AG04450 (cell line): ENCODE results near the gene PSMB11. TPM values are rescaled to one million over a fixed set of nuclear protein-coding genes. Genes with fewer than 3 reads are reported as not detected.

Experiments used
- CTCF ChIA-PET: fragments of 300-600, 350-600 bp; formaldehyde crosslinking; extraction: SDS; loops from one replicate; lab custom pipeline; 2022; ENCODE audit warnings: antibody characterized with exemption, inconsistent platforms; lab: Charles Lee
- POLR2A ChIA-PET: fragments of 350-600 bp; formaldehyde crosslinking; extraction: SDS; loops from one replicate; lab custom pipeline; 2021; ENCODE audit warnings: antibody characterized with exemption, inconsistent platforms; lab: Yijun Ruan, JAX
- DNase-seq: peaks from one replicate; pipeline ENCODE4 v3.0.0-alpha.2; 2011; ENCODE audit warnings: low read depth, low spot score
- H3K27ac ChIP-seq: one replicate; pipeline ENCODE4 v1.5.1; 2012; ENCODE audit warnings: low read depth, low read length, control low read depth
- H3K27me3 ChIP-seq: one replicate; pipeline ENCODE4 v1.6.0; 2012; ENCODE audit warnings: low read length; ENCODE audit not compliant: control insufficient read depth, insufficient read depth
- H3K4me3 ChIP-seq: 2 replicates; pipeline ENCODE4 v1.5.1; 2011; ENCODE audit warnings: mild to moderate bottlenecking, low read depth, low read length, control low read depth
- H3K9me3 ChIP-seq: 2 replicates; pipeline ENCODE4 v1.5.1; 2012; ENCODE audit warnings: low read length; ENCODE audit not compliant: control insufficient read depth, insufficient read depth
- polyA plus RNA-seq: library from polyadenylated mRNA; depleted of rRNA; stranded (reverse); fragments of >200 nt; gene quantifications from 2 replicates; pipeline ENCODE4 v1.2.3, GENCODE V29; 2011
- TF ChIP-seq, protein P1 (sequence below): IDR thresholded peaks from 2 replicates; pipeline ENCODE4 v1.5.1; 2011; ENCODE audit warnings: low read depth, low read length, control low read depth, inconsistent platforms

The PSMB11 gene
- polyA plus RNA-seq, 1 experiment = not detected

DNA sequence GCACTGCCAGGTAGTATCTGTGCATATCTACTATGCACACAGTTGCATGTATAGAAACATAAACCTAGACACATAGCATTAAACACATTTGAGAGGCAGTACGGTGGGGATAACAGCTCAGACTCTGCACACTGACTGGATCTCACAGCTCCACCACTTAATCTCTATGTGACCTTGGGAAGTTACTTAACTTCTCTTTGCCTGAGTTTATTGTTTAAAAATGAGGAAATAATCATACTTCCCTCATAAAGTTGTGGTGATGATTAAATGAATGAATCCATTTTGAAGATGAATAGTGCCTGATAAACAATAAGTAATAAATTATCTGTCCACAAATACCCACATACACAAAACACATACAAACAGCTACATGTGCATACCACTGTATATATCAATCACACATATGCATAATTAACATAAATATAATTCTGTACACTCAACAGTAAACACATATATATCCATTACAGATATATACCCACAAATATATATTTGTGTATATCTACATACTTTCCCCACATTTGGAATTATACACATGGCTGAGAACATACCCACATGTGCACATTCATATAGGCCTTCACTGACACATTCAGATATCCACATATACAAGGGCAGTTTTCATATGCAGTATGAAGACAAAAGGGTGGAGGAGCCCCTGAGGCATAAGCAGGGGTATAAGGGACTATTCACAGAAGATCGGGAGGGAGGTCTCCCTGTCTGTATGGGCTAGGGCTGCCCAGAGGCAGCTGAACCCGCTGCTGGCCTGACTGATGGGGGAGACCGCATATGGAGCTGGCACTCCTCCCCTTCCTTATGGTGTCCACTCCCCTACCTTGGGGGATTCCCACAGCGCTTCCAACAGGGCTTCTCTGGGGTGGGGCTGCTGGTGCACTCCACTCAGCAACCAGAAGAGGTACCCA is 9.4 kb downstream of the PSMB11 start:
- TF ChIP-seq, protein P1, sequence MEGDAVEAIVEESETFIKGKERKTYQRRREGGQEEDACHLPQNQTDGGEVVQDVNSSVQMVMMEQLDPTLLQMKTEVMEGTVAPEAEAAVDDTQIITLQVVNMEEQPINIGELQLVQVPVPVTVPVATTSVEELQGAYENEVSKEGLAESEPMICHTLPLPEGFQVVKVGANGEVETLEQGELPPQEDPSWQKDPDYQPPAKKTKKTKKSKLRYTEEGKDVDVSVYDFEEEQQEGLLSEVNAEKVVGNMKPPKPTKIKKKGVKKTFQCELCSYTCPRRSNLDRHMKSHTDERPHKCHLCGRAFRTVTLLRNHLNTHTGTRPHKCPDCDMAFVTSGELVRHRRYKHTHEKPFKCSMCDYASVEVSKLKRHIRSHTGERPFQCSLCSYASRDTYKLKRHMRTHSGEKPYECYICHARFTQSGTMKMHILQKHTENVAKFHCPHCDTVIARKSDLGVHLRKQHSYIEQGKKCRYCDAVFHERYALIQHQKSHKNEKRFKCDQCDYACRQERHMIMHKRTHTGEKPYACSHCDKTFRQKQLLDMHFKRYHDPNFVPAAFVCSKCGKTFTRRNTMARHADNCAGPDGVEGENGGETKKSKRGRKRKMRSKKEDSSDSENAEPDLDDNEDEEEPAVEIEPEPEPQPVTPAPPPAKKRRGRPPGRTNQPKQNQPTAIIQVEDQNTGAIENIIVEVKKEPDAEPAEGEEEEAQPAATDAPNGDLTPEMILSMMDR = no peak
- H3K27ac ChIP-seq = no peak overlapping the region
- POLR2A ChIA-PET = interaction anchor here (1.1 to 1.2 kb wide), 2 partner anchors 44 to 45 kb away, joined by 3 to 4 read pairs; no protein-coding TSS in a partner anchor
- DNase-seq = no peak
- CTCF ChIA-PET = interaction anchor here (2.4 to 12.0 kb wide), 2 partner anchors 17 to 64 kb away, joined by 9 to 262 read pairs; no protein-coding TSS in a partner anchor
- no peak overlapping the region for H3K4me3 ChIP-seq
- H3K9me3 ChIP-seq = peaks cover 3% of the 10 kb centered on the region; the same call in 1 of the 2 replicates
- H3K27me3 ChIP-seq = no peaks in the 10 kb centered on the region

DNA sequence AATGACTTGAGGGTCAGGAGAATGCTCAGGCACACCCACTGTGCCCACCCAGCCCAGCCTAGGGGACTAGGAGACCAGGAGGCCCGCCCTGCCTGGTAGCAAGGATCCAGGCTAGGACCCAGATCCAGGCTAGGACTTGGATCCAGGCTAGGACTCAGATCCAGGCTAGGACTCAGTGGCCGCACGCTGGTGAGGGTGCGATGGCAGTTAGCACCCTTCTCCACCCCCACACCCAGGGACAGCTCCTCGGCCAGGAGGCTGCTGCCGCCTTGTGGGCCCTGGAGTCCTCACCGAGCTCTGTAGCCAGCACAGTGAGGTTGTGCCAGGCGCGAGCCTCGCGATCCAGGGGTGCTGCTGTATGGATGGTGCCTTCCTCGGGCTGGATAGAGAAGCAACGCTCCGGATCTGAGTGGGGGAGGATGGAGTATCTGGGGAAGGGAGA is 10.2 kb downstream of the PSMB11 start:
- Histone ChIP-seq H3K9me3 (peaks cover 3% of the 10 kb centered on the region; the same call in 1 of the 2 replicates), H3K4me3 (no peak overlapping the region), H3K27me3 (no peaks in the 10 kb centered on the region), H3K27ac (no peak overlapping the region)
- CTCF ChIA-PET = interaction anchor here (2.4 to 12.0 kb wide), 2 partner anchors 17 to 65 kb away, joined by 9 to 262 read pairs; no protein-coding TSS in a partner anchor
- POLR2A ChIA-PET = interaction anchor here (0.6 to 1.1 kb wide), 2 partner anchors 22 to 45 kb away, joined by 3 read pairs; no protein-coding TSS in a partner anchor
- TF ChIP-seq, protein P1 = no peak
- no peak for DNase-seq

DNA sequence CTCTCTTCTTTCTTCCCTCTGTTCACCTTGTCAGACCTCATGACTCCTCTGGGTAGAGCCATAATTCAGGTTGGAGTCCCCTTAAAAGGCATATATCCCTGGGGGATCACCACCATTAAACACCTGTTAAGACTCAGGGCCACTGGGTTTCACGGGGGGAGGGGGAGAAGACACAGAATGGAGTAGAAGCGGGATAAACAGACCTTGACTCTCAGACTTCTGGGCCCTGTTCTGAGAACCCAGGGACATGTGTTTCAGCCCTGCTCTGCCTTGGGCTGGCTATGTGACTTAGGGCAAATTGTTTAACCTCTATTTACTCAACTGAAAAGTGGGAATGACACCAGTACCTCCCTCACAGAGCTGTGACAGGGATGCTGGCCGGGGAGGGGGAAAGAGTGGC is 10.7 kb downstream of the PSMB11 start:
- POLR2A ChIA-PET = interaction anchor here (0.6 to 1.1 kb wide), 2 partner anchors 23 to 46 kb away, joined by 3 read pairs; no protein-coding TSS in a partner anchor
- CTCF ChIA-PET = interaction anchor here (2.4 to 12.0 kb wide), 2 partner anchors 16 to 66 kb away, joined by 9 to 262 read pairs; no protein-coding TSS in a partner anchor
- H3K4me3 ChIP-seq = no peak overlapping the region
- no peak overlapping the region for H3K27ac ChIP-seq
- TF ChIP-seq, protein P1 = no peak
- no peaks in the 10 kb centered on the region for H3K27me3 ChIP-seq
- DNase-seq = no peak
- peaks cover 3% of the 10 kb centered on the region; the same call in 1 of the 2 replicates for H3K9me3 ChIP-seq

DNA sequence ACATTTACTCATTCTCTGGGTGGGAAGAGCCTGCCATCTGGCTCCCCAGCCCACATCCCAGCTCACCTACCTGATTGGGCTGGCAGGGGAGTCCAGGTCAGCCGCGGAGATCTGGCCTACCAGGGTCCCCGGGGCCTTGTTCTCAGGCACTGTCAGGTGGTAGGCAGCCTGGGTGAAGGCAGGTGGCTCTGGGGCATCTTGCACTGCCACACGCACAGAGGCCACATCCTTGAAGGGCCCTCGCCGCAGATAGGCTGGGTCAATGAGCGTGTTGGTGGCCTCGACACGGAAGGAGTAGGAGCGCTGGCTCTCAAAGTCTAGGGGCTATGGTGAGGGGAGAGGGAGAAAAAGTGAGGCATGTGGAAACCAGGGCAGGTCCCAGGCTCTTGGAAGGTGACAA is 11.4 kb downstream of the PSMB11 start:
- ChIA-PET POLR2A (no interaction called here), CTCF (interaction anchor here (12.0 kb wide), 1 partner anchor 67 kb away, joined by 262 read pairs; no protein-coding TSS in a partner anchor)
- Histone ChIP-seq H3K9me3 (peaks cover under 1% of the 10 kb centered on the region; the same call in 1 of the 2 replicates), H3K27ac (no peak overlapping the region), H3K4me3 (no peak overlapping the region), H3K27me3 (no peaks in the 10 kb centered on the region)
- TF ChIP-seq, protein P1 = no peak
- no peak for DNase-seq
